Fibroblast of lung (primary cell): ENCODE measurements around the gene ZC3H10. TPM values are rescaled to one million over a fixed set of nuclear protein-coding genes. Genes with fewer than 3 reads are reported as not detected.

Experiments used
- DNase-seq, 2 donors: peaks; one replicate each; pipeline versions ENCODE4 v3.0.0 to v3.0.0-alpha.2; 2010; ENCODE audit warnings: low read depth in 2 of 2
- H2AFZ ChIP-seq: 2 replicates; pipeline ENCODE4 v1.5.1; 2012; ENCODE audit warnings: low read length, control low read depth, inconsistent platforms
- H3K27ac ChIP-seq: 2 replicates; pipeline ENCODE4 v1.5.1; 2011; ENCODE audit warnings: low read length, control low read depth; ENCODE audit not compliant: insufficient read depth
- H3K27me3 ChIP-seq: 2 replicates; pipeline ENCODE4 v1.5.1; 2011; ENCODE audit warnings: mild to moderate bottlenecking, low read length; ENCODE audit not compliant: control insufficient read depth, insufficient read depth
- H3K36me3 ChIP-seq: 2 replicates; pipeline ENCODE4 v1.5.1; 2011; ENCODE audit warnings: low read length; ENCODE audit not compliant: control insufficient read depth, insufficient read depth
- H3K4me1 ChIP-seq: 2 replicates; pipeline ENCODE4 v1.5.1; 2011; ENCODE audit warnings: low read length; ENCODE audit not compliant: control insufficient read depth, insufficient read depth; ENCODE audit errors: extremely low read depth
- H3K4me2 ChIP-seq: 2 replicates; pipeline ENCODE4 v1.5.1; 2011; ENCODE audit warnings: low read length, control low read depth; ENCODE audit not compliant: insufficient read depth; ENCODE audit errors: extremely low read depth
- H3K4me3 ChIP-seq, 4 experiments: fragments of 200-600 bp in 1 of 4; sonication (generic) in 1 of 4; replicated peaks in 1 of 4; 2 replicates each; pipeline ENCODE4 v1.5.1; 2011 to 2016; ENCODE audit warnings: low read length in 4 of 4, low read depth in 3 of 4, mild to moderate bottlenecking in 3 of 4, control low read depth in 2 of 4, inconsistent platforms in 1 of 4, mixed read lengths in 1 of 4; ENCODE audit not compliant: insufficient read depth in 1 of 4; ENCODE audit errors: control extremely low read depth in 1 of 4
- H3K79me2 ChIP-seq: 2 replicates; pipeline ENCODE4 v1.5.1; 2012; ENCODE audit warnings: mild to moderate bottlenecking, low read length, inconsistent platforms; ENCODE audit not compliant: control insufficient read depth, insufficient read depth
- H3K9ac ChIP-seq: 2 replicates; pipeline ENCODE4 v1.5.1; 2011; ENCODE audit warnings: mild to moderate bottlenecking, low read length, control low read depth; ENCODE audit not compliant: insufficient read depth
- H3K9me3 ChIP-seq: 2 replicates; pipeline ENCODE4 v1.5.1; 2012; ENCODE audit warnings: low read depth, low read length; ENCODE audit not compliant: control insufficient read depth, insufficient read depth
- H4K20me1 ChIP-seq: 2 replicates; pipeline ENCODE4 v1.5.1; 2011; ENCODE audit warnings: low read length; ENCODE audit not compliant: control insufficient read depth, insufficient read depth; ENCODE audit errors: extremely low read depth
- EZH2 ChIP-seq: IDR thresholded peaks from 2 replicates; pipeline ENCODE4 v1.5.1; 2012; ENCODE audit warnings: low read length, control low read depth, mild to moderate bottlenecking; ENCODE audit errors: missing control alignments
- polyA plus RNA-seq, 2 donors: library from polyadenylated mRNA; depleted of rRNA in 1 of 2; stranded (reverse) in 1 of 2; unstranded in 1 of 2; fragments of >200 nt; gene quantifications; 2 replicates each; pipeline ENCODE4 v1.2.1, GENCODE V29; 2011 to 2012; ENCODE audit warnings: missing spikeins in 1 of 2
- total RNA-seq: library from RNA; depleted of rRNA; stranded (reverse); fragments of >200 nt; gene quantifications from 2 replicates; pipeline ENCODE4 v1.2.1, GENCODE V29; 2014
- TF ChIP-seq, protein P1 (sequence below), 2 donors: IDR thresholded peaks in 1 of 2; conservative IDR thresholded peaks in 1 of 2; 1 replicate in 1 of 2; 2 replicates in 1 of 2; pipeline ENCODE4 v1.5.1; 2011 to 2012; ENCODE audit warnings: low read length in 2 of 2, control low read depth in 1 of 2, inconsistent platforms in 1 of 2, low read depth in 1 of 2, mild to moderate bottlenecking in 1 of 2

The ZC3H10 gene
- total and polyA plus RNA-seq, 2 donors (not counting 1 experiment from before 2014, with no cell fraction given): 1.9 to 5.6 TPM

DNA sequence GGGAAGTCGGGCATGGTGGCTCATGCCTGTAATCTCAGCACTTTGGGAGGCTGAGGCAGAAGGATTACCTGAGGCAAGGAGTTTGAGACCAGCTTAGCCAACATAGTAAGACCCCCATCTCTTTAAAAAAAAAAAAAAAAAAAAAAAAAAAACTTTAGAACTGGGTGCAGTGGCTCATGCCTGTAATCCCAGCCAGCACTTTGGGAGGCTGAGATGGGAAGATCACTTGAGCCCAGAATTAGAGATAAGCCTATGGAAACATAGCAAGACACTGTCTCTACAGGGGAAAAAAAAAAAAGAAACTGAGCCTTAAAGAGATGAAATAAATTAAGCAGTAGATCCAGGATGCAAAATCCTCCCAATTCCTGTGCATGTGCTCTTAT is 15.4 kb upstream of the ZC3H10 start:
- H3K4me1 ChIP-seq: peaks cover 5% of the 10 kb centered on the region
- TF ChIP-seq EZH2: no peak
- TF ChIP-seq, protein P1, sequence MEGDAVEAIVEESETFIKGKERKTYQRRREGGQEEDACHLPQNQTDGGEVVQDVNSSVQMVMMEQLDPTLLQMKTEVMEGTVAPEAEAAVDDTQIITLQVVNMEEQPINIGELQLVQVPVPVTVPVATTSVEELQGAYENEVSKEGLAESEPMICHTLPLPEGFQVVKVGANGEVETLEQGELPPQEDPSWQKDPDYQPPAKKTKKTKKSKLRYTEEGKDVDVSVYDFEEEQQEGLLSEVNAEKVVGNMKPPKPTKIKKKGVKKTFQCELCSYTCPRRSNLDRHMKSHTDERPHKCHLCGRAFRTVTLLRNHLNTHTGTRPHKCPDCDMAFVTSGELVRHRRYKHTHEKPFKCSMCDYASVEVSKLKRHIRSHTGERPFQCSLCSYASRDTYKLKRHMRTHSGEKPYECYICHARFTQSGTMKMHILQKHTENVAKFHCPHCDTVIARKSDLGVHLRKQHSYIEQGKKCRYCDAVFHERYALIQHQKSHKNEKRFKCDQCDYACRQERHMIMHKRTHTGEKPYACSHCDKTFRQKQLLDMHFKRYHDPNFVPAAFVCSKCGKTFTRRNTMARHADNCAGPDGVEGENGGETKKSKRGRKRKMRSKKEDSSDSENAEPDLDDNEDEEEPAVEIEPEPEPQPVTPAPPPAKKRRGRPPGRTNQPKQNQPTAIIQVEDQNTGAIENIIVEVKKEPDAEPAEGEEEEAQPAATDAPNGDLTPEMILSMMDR (conservative IDR thresholded peaks at IDR 0.05 in 1 of 2, IDR thresholded peaks at IDR 0.05 in 1 of 2; ENCODE audit: low read depth in 1 of 2, low read length in 2 of 2): no peak
- no peak for DNase-seq
- no peak overlapping the region for H3K9ac ChIP-seq
- no peaks in the 10 kb centered on the region for H3K9me3 ChIP-seq
- H3K27ac ChIP-seq: no peak overlapping the region
- H3K36me3 ChIP-seq: no peaks in the 10 kb centered on the region
- H2AFZ ChIP-seq: no peak overlapping the region
- H3K27me3 ChIP-seq: peaks cover 2% of the 10 kb centered on the region
- peaks cover 31% of the 10 kb centered on the region for H3K79me2 ChIP-seq
- no peak overlapping the region for H3K4me3 ChIP-seq
- H4K20me1 ChIP-seq: no peaks in the 10 kb centered on the region
- no peak overlapping the region for H3K4me2 ChIP-seq

DNA sequence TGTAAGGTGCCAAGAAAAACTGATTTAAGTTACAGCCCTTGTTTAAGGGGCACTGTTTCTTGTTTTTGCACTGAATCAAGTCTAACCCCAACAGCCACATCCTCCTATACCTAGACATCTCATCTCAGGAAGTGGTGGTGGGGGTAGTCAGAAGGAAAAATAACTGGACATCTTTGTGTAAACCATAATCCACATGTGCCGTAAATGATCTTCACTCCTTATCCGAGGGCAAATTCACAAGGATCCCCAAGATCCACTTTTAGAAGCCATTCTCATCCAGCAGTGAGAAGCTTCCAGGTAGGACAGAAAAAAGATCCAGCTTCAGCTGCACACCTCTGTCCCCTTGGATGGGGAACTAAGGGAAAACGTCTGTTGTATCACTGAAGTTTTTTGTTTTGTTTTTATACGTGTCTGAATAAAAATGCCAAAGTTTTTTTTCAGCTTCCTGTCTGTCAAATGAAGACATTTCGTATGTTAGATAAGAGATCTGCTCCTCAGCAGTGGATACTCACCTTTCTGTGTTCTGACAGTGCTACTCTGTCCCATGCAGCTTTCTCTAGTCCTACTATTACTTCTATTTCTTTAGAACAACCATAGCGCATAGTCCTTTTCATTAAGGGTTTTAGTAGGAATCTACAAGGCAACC is 14.9 kb upstream of the ZC3H10 start:
- H3K9me3 ChIP-seq: no peaks in the 10 kb centered on the region
- peak overlapping the region; percentile 50 to 94 (median 70) for H3K4me3 ChIP-seq
- peak overlapping the region; percentile 42 for H3K4me2 ChIP-seq
- H3K79me2 ChIP-seq: peaks cover 31% of the 10 kb centered on the region
- no peak overlapping the region for H3K9ac ChIP-seq
- DNase-seq: no peak
- no peaks in the 10 kb centered on the region for H3K27me3 ChIP-seq
- H3K36me3 ChIP-seq: peaks cover 2% of the 10 kb centered on the region
- H2AFZ ChIP-seq: no peak overlapping the region
- no peak overlapping the region for H3K27ac ChIP-seq
- no peaks in the 10 kb centered on the region for H4K20me1 ChIP-seq
- no peak for TF ChIP-seq EZH2
- H3K4me1 ChIP-seq: peaks cover 5% of the 10 kb centered on the region

DNA sequence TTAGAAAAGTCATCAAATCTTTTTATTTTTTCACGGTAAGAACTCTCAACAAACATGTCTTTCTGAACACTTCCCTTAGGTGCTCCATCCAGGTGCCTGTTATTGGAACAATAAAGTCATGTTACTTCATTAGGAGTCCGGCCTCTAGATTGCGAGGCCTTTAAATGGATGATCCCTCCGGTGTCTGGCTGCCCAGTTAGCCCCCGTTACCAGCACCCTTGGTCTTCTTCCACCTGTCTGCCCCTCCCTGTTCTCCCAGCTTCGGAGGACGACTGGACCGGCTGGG is 14.3 kb upstream of the ZC3H10 start:
- H3K27ac ChIP-seq: no peak overlapping the region
- H3K9ac ChIP-seq: peak overlapping the region; percentile 11
- H3K4me1 ChIP-seq: peaks cover 5% of the 10 kb centered on the region
- DNase-seq: no peak
- no peak for TF ChIP-seq EZH2
- TF ChIP-seq, protein P1 (conservative IDR thresholded peaks at IDR 0.05 in 1 of 2, IDR thresholded peaks at IDR 0.05 in 1 of 2; ENCODE audit: low read depth in 1 of 2, low read length in 2 of 2): no peak
- no peaks in the 10 kb centered on the region for H3K9me3 ChIP-seq
- H4K20me1 ChIP-seq: no peaks in the 10 kb centered on the region
- H2AFZ ChIP-seq: peak overlapping the region; percentile 83
- H3K36me3 ChIP-seq: peaks cover 7% of the 10 kb centered on the region
- H3K4me3 ChIP-seq: peak overlapping the region; percentile 50 to 94 (median 70)
- H3K27me3 ChIP-seq: no peaks in the 10 kb centered on the region
- H3K79me2 ChIP-seq: peaks cover 31% of the 10 kb centered on the region
- H3K4me2 ChIP-seq: peak overlapping the region; percentile 42
